Measurements from ENCODE around the gene RAB11FIP4. TPM values are rescaled to one million over a fixed set of nuclear protein-coding genes. Genes with fewer than 3 reads are reported as not detected.
"Not testable (repeated sequence)": the region's sequence is repeated elsewhere in the genome, so short reads cannot be mapped to it uniquely, and the experiment has no call there.

Gene RAB11FIP4
- total RNA-seq, 1 donor: 0.72 TPM

- Histone ChIP-seq H3K4me1 (ENCODE audit: insufficient read depth, low read length) (peaks cover 7% of the 10 kb centered on the region), H2AFZ (ENCODE audit: low read length) (no peak overlapping the region), H3K27ac (ENCODE audit: low read depth, low read length) (no peak overlapping the region), H3K4me2 (ENCODE audit: insufficient read depth, low read length) (no peak overlapping the region), H3K79me2 (ENCODE audit: insufficient read depth, low read length) (no peaks in the 10 kb centered on the region), H4K20me1 (ENCODE audit: insufficient read depth, low read length) (no peaks in the 10 kb centered on the region), H3K4me3 (ENCODE audit: insufficient read depth, low read length) (no peak overlapping the region), H3K9me3 (ENCODE audit: low read depth, low read length) (no peaks in the 10 kb centered on the region), H3K27me3 (ENCODE audit: insufficient read depth, low read length) (no peaks in the 10 kb centered on the region), H3K36me3 (ENCODE audit: insufficient read depth, low read length) (peaks cover 32% of the 10 kb centered on the region)
- TF ChIP-seq CTCF (IDR thresholded peaks at IDR 0.05; ENCODE audit: extremely low read depth, low read depth, low read length): no peak
- DNase-seq (ENCODE audit: insufficient read length, low spot score, missing footprints): no peak
These were observed 17.0 kb upstream of the RAB11FIP4 start for GRCh38 chr17:31374503-31374902.

GRCh38 chr17:31378638-31379037 is 12.8 kb upstream of the RAB11FIP4 start:
- no peak overlapping the region for H2AFZ ChIP-seq (ENCODE audit: low read length)

GRCh38 chr17:31379597-31380205 is 11.8 kb upstream of the RAB11FIP4 start:
- DNase-seq (ENCODE audit: insufficient read length, low spot score, missing footprints): no peak
- H3K79me2 ChIP-seq (ENCODE audit: insufficient read depth, low read length): no peaks in the 10 kb centered on the region
- H3K36me3 ChIP-seq (ENCODE audit: insufficient read depth, low read length): peaks cover 26% of the 10 kb centered on the region
- H3K27me3 ChIP-seq (ENCODE audit: insufficient read depth, low read length): no peaks in the 10 kb centered on the region
- no peak overlapping the region for H3K4me3 ChIP-seq (ENCODE audit: insufficient read depth, low read length)
- no peaks in the 10 kb centered on the region for H4K20me1 ChIP-seq (ENCODE audit: insufficient read depth, low read length)
- no peak for TF ChIP-seq CTCF (IDR thresholded peaks at IDR 0.05; ENCODE audit: extremely low read depth, low read depth, low read length)
- H3K4me2 ChIP-seq (ENCODE audit: insufficient read depth, low read length): no peak overlapping the region
- H3K27ac ChIP-seq (ENCODE audit: low read depth, low read length): no peak overlapping the region
- no peak overlapping the region for H2AFZ ChIP-seq (ENCODE audit: low read length)
- H3K9me3 ChIP-seq (ENCODE audit: low read depth, low read length): no peaks in the 10 kb centered on the region
- no peaks in the 10 kb centered on the region for H3K4me1 ChIP-seq (ENCODE audit: insufficient read depth, low read length)

More at GRCh38 chr17:31378638-31379037, 12.8 kb upstream of the RAB11FIP4 start:
- Histone ChIP-seq H3K4me2 (ENCODE audit: insufficient read depth, low read length) (no peak overlapping the region), H3K9me3 (ENCODE audit: low read depth, low read length) (no peaks in the 10 kb centered on the region), H3K79me2 (ENCODE audit: insufficient read depth, low read length) (no peaks in the 10 kb centered on the region), H3K4me3 (ENCODE audit: insufficient read depth, low read length) (no peak overlapping the region), H3K36me3 (ENCODE audit: insufficient read depth, low read length) (peaks cover 32% of the 10 kb centered on the region), H3K4me1 (ENCODE audit: insufficient read depth, low read length) (no peaks in the 10 kb centered on the region), H4K20me1 (ENCODE audit: insufficient read depth, low read length) (no peaks in the 10 kb centered on the region), H3K27ac (ENCODE audit: low read depth, low read length) (no peak overlapping the region), H3K27me3 (ENCODE audit: insufficient read depth, low read length) (no peaks in the 10 kb centered on the region)
- TF ChIP-seq CTCF (IDR thresholded peaks at IDR 0.05; ENCODE audit: extremely low read depth, low read depth, low read length): no peak
- DNase-seq (ENCODE audit: insufficient read length, low spot score, missing footprints): peak; percentile 49

GRCh38 chr17:31381165-31381668 is 10.3 kb upstream of the RAB11FIP4 start:
- DNase-seq (ENCODE audit: insufficient read length, low spot score, missing footprints): no peak
- H3K79me2 ChIP-seq (ENCODE audit: insufficient read depth, low read length): no peaks in the 10 kb centered on the region
- H3K4me3 ChIP-seq (ENCODE audit: insufficient read depth, low read length): no peak overlapping the region
- no peaks in the 10 kb centered on the region for H3K27me3 ChIP-seq (ENCODE audit: insufficient read depth, low read length)
- H3K9me3 ChIP-seq (ENCODE audit: low read depth, low read length): no peaks in the 10 kb centered on the region
- H3K27ac ChIP-seq (ENCODE audit: low read depth, low read length): no peak overlapping the region
- H3K36me3 ChIP-seq (ENCODE audit: insufficient read depth, low read length): peaks cover 23% of the 10 kb centered on the region
- TF ChIP-seq CTCF (IDR thresholded peaks at IDR 0.05; ENCODE audit: extremely low read depth, low read depth, low read length): no peak
- H2AFZ ChIP-seq (ENCODE audit: low read length): no peak overlapping the region
- no peak overlapping the region for H3K4me2 ChIP-seq (ENCODE audit: insufficient read depth, low read length)
- H3K4me1 ChIP-seq (ENCODE audit: insufficient read depth, low read length): no peaks in the 10 kb centered on the region
- H4K20me1 ChIP-seq (ENCODE audit: insufficient read depth, low read length): no peaks in the 10 kb centered on the region

- H3K27ac ChIP-seq (ENCODE audit: low read depth, low read length); DNase-seq (ENCODE audit: insufficient read length, low spot score, missing footprints); H3K4me1 ChIP-seq (ENCODE audit: insufficient read depth, low read length); H3K27me3 ChIP-seq (ENCODE audit: insufficient read depth, low read length); H2AFZ ChIP-seq (ENCODE audit: low read length); H3K9me3 ChIP-seq (ENCODE audit: low read depth, low read length); H3K4me3 ChIP-seq (ENCODE audit: insufficient read depth, low read length); H3K79me2 ChIP-seq (ENCODE audit: insufficient read depth, low read length); H3K4me2 ChIP-seq (ENCODE audit: insufficient read depth, low read length); H4K20me1 ChIP-seq (ENCODE audit: insufficient read depth, low read length): not testable (repeated sequence)
- peaks cover 19% of the 10 kb centered on the region for H3K36me3 ChIP-seq (ENCODE audit: insufficient read depth, low read length)
These were observed 8.7 kb upstream of the RAB11FIP4 start for GRCh38 chr17:31382668-31383275.

GRCh38 chr17:31383488-31383887 is 8.0 kb upstream of the RAB11FIP4 start:
- not testable (repeated sequence) for H3K4me2 ChIP-seq (ENCODE audit: insufficient read depth, low read length); H2AFZ ChIP-seq (ENCODE audit: low read length); H3K27me3 ChIP-seq (ENCODE audit: insufficient read depth, low read length); H3K9me3 ChIP-seq (ENCODE audit: low read depth, low read length); H3K79me2 ChIP-seq (ENCODE audit: insufficient read depth, low read length); H3K4me1 ChIP-seq (ENCODE audit: insufficient read depth, low read length); H3K27ac ChIP-seq (ENCODE audit: low read depth, low read length); H4K20me1 ChIP-seq (ENCODE audit: insufficient read depth, low read length); H3K4me3 ChIP-seq (ENCODE audit: insufficient read depth, low read length); DNase-seq (ENCODE audit: insufficient read length, low spot score, missing footprints)
- H3K36me3 ChIP-seq (ENCODE audit: insufficient read depth, low read length): peaks cover 12% of the 10 kb centered on the region

Measured in osteoblast (primary cell).